ENCODE data around the gene ZNF500.

DNA sequence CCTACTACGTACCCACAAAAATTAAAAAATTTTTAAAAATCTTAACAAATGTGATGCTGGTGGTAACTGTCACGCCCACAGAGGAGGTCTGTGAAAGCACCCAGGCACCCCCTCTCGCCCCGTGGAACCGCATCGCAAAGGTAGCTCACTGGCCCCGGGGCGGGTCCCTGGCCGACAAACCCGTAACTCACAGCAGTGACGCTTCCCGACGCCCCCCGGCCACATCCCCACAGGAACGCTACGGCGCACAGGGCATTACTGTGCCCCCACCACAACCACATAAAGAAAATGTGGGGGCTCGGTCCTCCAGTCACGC, 33.3 kb downstream of the ZNF500 start:
- TF ChIP-seq, protein P1, sequence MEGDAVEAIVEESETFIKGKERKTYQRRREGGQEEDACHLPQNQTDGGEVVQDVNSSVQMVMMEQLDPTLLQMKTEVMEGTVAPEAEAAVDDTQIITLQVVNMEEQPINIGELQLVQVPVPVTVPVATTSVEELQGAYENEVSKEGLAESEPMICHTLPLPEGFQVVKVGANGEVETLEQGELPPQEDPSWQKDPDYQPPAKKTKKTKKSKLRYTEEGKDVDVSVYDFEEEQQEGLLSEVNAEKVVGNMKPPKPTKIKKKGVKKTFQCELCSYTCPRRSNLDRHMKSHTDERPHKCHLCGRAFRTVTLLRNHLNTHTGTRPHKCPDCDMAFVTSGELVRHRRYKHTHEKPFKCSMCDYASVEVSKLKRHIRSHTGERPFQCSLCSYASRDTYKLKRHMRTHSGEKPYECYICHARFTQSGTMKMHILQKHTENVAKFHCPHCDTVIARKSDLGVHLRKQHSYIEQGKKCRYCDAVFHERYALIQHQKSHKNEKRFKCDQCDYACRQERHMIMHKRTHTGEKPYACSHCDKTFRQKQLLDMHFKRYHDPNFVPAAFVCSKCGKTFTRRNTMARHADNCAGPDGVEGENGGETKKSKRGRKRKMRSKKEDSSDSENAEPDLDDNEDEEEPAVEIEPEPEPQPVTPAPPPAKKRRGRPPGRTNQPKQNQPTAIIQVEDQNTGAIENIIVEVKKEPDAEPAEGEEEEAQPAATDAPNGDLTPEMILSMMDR (conservative IDR thresholded peaks at IDR 0.05) = no peak
- TF ChIP-seq ZFX (IDR thresholded peaks at IDR 0.05) = no peak
